Measurements from ENCODE around the gene ZNF830.
"Not testable (repeated sequence)": the region's sequence is repeated elsewhere in the genome, so short reads cannot be mapped to it uniquely, and the experiment has no call there.

The ZNF830 gene

DNA sequence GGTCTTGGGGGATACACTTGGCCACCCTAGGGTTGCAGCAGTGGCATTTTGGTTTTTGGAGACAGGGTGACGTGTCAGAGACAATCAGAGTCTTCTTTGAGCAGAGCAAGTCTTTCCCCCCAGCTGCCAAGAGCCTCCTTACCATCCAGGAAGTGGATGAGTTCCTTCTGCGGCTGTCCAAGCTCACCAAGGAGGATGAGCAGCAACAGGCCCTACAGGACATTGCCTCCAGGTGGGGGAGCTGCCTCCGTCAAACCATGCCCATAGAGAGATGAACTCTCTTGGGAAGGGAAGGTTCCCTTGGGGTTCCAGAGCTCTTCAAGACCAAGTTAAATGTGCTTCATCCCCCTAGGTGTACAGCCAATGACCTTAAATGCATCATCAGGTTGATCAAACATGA lies 30.3 kb downstream of the ZNF830 start:
- DNase-seq (ENCODE audit: low read depth in 2 of 2): no peak

DNA sequence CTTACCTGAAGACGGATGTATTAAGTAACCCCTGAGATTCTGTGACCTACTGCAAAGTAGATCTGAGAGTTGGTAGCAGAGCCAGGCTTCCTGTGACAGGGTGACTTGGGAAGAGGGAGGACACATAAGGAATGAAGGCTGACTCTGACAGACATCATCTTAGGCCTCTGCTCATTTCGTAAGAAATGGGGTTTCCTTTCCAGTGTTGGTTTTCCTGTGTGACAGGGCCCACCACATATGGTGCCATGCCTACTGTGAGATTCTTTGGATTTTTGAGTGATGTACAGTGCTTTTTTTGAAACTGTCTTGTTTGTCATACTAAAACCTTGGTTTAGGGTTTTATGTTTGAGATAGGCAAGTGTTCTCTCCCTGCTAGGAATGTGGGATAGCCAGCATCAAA lies 31.7 kb downstream of the ZNF830 start:
- DNase-seq (ENCODE audit: low read depth in 2 of 2): no peak

DNA sequence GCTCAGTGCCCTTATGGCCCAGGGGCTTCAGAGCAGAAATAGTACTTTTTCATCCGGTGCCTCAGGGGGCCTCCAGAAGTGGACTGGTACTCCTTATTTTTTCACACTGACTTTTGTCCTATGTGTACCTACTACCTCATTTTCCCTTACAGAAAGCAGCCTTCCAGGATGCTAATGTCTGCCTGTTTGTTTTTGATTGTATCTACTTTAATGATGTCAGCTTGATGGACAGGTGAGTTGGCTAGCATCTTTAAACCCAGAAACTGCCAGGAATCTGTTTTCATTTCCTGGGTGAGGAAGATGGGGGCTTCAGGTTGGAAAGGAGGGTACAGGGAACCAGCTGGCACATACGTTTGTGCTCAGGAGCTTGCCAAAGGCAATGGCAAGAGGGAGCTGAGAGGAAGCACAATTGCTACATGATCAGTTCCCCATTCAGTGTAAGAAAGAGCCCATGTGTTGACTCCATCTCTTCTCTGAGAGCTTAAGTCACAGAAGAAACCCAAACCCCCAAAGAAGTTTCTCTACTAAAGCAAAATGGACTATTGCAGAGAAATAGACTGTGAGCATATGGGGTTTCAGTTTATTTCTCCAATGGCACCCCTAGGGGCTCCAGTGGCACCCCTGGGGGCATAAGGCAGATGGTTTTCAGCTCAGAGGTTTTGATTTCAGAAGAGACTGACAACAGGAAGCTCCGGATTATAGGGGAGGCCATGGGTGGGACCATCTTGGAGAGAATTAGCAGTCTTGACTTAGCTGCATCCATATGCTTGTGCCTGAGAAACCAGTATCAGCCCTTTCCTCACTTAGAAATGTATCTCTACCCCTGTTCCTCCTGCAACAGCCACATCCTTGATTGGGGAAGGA lies 35.3 kb downstream of the ZNF830 start:
- no peak for DNase-seq (ENCODE audit: low read depth in 2 of 2)

DNA sequence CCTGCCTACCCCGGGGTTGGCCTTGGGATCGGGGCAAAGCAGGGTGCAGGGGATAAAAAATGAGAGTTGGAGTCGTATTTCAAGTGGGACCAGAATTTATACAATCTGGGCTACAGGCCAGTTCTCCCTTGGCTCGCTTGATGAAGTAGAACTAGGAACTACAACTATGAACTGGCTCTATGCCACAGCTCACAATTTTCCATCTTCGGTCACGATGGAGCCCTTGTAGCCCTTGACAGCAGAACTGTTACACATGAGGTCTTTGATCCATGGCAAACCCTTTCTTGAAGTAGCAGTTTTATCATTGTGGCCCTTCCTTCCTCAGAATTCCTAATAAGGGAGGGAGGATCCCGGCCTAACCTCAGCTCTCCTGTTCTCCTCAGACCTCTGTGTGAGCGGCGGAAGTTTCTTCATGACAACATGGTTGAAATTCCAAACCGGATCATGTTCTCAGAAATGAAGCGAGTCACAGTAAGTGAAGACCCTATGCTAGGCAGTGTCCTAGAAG lies 36.1 kb downstream of the ZNF830 start:
- no peak for DNase-seq (ENCODE audit: low read depth in 2 of 2)

DNA sequence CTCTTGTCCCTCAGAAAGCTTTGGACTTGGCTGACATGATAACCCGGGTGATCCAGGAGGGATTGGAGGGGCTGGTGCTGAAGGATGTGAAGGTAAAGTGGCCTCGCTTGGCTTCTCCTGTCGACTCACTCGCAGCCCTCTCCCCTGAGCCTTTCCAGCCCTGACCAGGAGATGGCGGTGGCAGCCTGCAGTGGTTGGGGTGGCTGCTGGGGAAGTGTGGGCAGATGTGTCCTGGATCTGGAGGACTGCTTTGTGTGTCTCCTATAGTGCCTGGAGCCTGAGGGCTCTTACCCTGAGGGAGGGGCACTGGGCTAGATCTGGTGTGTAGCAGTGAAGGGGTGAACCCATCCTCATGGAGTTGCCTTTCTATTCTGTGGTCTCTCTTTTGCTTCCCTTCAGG lies 36.9 kb downstream of the ZNF830 start:
- DNase-seq (ENCODE audit: low read depth in 2 of 2): peak; percentile 52 to 65

DNA sequence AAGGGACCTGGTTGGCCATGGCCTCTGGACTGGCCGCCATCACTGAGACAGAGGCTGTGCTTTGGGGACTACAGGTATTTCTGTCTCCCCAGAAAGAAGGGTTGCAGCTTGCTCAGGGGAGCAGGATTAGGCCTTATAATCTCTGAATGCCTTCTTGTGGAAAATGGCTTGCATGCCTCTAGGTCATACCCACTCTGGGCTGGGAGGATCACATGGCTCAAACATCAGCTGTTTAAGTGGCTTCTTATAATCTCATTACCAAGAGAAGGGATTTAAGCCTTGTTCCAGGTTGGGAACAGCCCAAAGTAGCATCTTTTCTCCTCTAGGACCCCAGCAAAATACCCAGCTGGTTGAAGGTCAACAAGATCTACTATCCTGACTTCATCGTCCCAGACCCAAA lies 38.1 kb downstream of the ZNF830 start:
- DNase-seq (ENCODE audit: low read depth in 2 of 2): no peak

DNA sequence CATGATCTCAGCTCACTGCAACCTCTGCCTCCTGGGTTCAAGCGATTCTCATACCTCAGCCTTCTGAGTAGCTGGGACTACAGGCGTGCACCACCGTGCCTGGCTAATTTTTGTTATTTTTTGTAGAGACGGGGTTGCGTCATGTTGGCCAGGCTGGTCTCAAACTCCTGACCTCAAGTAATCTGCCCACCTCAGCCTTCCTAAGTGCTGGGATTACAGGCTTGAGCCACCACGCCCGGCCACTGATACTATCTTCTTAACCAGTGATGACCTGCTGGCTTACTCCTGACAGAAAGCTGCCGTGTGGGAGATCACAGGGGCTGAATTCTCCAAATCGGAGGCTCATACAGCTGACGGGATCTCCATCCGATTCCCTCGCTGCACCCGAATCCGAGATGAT lies 39.6 kb downstream of the ZNF830 start:
- not testable (repeated sequence) for DNase-seq (ENCODE audit: low read depth in 2 of 2)

DNA sequence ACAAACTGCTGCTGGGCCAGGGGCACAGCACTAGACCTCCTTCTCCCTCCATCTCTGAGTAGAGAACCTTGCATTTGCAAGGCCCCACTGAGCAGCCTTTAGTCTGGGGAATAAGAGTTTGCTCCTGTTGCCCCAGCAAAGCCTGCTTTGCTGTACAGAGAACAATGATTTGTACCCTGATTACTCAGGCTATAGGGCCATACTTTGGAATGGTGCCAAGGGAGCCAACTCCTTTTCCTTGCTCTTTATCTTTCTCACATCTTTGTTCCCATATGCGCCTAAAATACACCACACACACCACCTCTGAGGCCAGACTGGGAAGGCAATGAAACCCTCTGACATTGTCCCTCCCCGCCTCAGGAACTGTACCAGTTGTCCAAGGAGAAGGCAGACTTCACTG lies 40.2 kb downstream of the ZNF830 start:
- DNase-seq (ENCODE audit: low read depth in 2 of 2): no peak

DNA sequence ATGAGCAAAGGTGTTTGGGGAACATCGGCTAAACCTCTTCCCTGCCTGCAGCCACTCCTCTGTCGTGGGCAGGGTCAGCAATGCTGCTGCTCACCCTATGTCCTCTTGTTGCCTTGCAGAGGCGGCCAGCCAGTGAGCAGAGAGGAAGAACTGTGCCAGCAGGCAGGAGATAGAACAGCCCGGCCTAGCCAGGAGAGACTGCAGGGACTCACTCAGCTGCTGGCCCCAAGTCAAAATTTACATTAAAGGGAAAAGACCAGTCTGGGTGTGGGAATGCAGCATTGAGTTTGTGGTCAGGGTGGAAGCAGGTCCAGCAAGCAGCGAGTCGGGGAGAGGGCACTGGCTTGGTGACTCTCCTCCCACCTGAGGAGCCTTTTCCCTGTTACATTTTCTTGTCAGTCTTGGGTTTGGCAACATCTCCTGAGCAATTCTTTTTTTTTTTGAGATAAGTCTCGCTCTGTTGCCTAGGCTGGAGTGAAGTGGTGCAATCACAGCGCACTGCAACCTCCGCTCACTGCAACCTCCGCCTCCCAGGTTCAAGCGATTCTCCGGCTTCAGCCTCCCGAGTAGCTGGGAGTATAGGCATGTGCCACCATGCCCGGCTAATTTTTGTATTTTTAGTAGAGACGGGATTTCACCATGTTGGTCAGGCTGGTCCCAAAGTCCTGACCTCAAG lies 41.7 kb downstream of the ZNF830 start:
- DNase-seq (ENCODE audit: low read depth in 2 of 2): no peak

DNA sequence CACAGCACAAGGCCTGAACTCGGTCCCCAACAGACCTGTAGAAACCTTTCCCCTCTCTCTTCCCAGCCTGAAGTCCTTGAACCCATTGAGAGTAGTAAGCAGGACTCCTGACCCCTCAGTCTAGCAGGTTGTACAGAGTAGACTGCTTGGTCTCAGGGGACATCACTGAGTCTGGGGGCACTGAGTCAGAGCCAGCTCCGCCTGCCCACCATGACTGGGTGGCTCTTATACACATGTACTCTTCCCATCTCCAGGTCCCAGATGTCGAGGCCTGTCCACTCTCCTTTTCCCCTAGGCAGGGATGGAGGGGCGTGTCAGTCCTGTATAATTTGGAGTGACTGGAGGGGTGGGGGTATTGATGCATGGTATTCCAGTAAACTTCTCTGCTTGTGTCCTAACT lies 42.4 kb downstream of the ZNF830 start:
- DNase-seq (ENCODE audit: low read depth in 2 of 2): no peak

DNA sequence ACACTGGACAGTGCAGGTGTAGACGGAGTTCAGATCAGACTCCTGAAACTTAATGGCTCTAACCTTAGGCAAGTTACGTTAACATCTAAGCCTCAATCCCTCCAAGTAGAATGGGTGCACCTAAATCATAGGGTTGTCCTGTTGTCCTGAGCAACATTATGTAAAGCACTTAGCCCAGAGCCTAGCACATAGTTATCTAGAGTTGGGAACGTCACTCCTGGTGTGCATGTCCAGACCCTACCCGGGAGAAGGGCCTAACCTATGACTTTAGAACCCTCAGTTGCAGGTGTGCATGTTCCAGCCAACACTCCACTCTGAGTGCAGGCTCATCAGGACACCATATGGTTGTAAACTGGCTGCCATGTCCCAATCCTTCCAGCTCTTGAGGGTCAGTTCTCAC lies 45.0 kb downstream of the ZNF830 start:
- DNase-seq (ENCODE audit: low read depth in 2 of 2): no peak

DNA sequence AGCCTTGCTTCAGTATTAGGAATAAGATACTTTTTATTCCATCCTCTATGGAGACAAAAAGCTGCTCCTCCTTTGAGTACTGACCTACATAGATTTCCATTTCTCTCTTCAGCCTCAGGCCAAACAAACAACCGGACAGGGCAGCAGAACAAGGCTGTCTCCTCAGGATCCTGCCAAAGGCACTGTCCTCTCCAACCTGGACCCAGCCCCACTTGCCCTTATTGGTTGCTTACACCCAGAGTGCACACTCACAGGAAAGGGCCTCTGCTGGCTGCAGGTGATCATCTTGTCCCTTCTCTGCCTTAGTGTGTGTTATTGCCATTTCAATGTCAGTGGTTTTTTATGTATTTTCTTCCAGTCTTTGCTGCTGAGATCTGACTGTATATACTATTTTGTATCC lies 45.6 kb downstream of the ZNF830 start:
- DNase-seq (ENCODE audit: low read depth in 2 of 2): no peak

DNA sequence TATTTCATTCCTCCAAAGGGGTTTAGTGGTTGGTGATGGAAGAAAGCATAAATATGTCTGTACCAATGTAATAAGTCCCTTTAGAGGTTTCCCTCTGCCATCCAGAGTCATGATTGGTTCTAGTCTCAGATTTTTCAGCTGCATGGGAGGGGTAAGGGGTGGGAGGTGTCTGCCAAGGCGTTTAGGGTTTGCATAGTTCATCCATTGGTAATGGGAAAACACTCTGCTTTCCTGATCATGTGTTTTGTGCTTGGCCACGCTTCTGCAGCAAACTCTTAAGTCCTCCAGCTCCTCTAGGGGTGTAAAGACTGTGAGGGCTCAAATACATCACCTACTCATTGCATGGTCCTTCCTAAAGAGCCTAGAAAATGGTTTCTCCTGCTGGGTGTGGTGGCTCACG lies 48.8 kb downstream of the ZNF830 start:
- DNase-seq (ENCODE audit: low read depth in 2 of 2): no peak

DNA sequence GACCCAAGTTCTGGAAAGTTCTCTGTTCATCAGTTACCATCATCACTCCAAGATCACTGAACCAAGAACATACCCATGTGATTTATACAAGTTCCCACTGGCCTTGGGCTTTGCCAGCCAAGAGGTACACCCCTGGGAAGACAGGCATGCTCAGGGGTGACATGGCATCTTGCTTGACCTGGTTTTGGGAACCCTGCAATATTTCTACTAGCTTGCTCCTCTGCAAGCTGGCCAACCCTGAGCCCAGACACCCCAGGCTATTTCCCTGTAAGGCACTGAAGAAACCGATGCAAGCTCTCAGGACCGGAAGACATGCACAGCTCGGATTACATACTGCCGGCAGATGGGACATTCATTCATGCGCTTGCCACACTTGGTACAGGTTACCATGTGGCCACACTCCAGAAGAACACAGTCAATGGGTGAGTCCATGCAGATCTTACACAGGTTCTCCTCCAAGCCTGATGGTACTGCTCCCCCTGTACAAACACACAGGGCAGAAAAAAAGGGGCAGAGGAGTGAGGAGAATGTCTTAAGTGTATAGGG lies 50.4 kb downstream of the ZNF830 start:
- no peak for DNase-seq (ENCODE audit: low read depth in 2 of 2)

Measured in stimulated activated CD8-positive, alpha-beta memory T cell treated with anti-CD3 and anti-CD28 coated beads, Interleukin-7, amount 100 ng/mL, for 1 hour (primary cell).